K562 (cell line): ENCODE data around the gene SEC11A. TPM values are rescaled to one million over a fixed set of nuclear protein-coding genes. Genes with fewer than 3 reads are reported as not detected.

Experiments used
- CCAR2 ChIP-seq: fragments of 200-400 bp; formaldehyde crosslinking; IDR thresholded peaks from 2 replicates; pipeline ENCODE4 v1.6.1; 2017; ENCODE audit warnings: mild to moderate bottlenecking, low read depth, low read length
- CREB1 ChIP-seq, 2 experiments: sonication (generic) in 1 of 2; formaldehyde crosslinking in 1 of 2; IDR thresholded peaks; 2 replicates each; pipeline versions ENCODE4 v1.6.1 to v1.8.0; 2012 to 2022; ENCODE audit warnings: inconsistent platforms in 1 of 2, mild to moderate bottlenecking in 1 of 2, missing genetic modification reagents in 1 of 2, moderate library complexity in 1 of 2
- ETV5 ChIP-seq: sonication (generic); formaldehyde crosslinking; IDR thresholded peaks from 2 replicates; pipeline ENCODE4 v1.4.0; 2020; ENCODE audit warnings: low read depth, mild to moderate bottlenecking, missing genetic modification reagents
- MAFF ChIP-seq: IDR thresholded peaks from 2 replicates; pipeline ENCODE4 v1.6.1; 2012; ENCODE audit warnings: low read length, improper control_type of control experiment
- MYC ChIP-seq, 2 experiments: fragments of 250-450 bp in 1 of 2; sonication (Bioruptor Pico) in 1 of 2; IDR thresholded peaks; 2 replicates each; pipeline versions ENCODE4 v1.5.1 to v1.6.1; 2012 to 2021; ENCODE audit warnings: low read depth in 2 of 2, borderline replicate concordance in 1 of 2, improper control_type of control experiment in 1 of 2, low read length in 1 of 2, mild to moderate bottlenecking in 1 of 2, moderate library complexity in 1 of 2
- NONO ChIP-seq, 2 experiments: fragments of 200-400 bp in 1 of 2; fragments of 450-650 bp in 1 of 2; formaldehyde crosslinking in 1 of 2; IDR thresholded peaks; 2 replicates each; pipeline ENCODE4 v1.6.1; 2017; ENCODE audit warnings: low read depth in 2 of 2, mild to moderate bottlenecking in 2 of 2, moderate library complexity in 2 of 2, low read length in 1 of 2
- NR2C2 ChIP-seq, 2 experiments: fragments of 200-800 bp in 1 of 2; sonication (Bioruptor generic) in 1 of 2; sonication (generic) in 1 of 2; formaldehyde crosslinking in 1 of 2; IDR thresholded peaks; 2 replicates each; pipeline versions ENCODE4 v1.6.1 to v1.8.0; 2016 to 2022; ENCODE audit warnings: mild to moderate bottlenecking in 1 of 2, missing compliant biosample characterization in 1 of 2, missing genetic modification characterization in 1 of 2, missing genetic modification reagents in 1 of 2
- NR3C1 ChIP-seq: sonication (generic); formaldehyde crosslinking; IDR thresholded peaks from 2 replicates; pipeline ENCODE4 v1.8.1; 2022; ENCODE audit warnings: missing genetic modification reagents
- PTTG1 ChIP-seq: fragments of 450-650 bp; IDR thresholded peaks from 2 replicates; pipeline ENCODE4 v1.6.1; 2016; ENCODE audit warnings: low read depth, mild to moderate bottlenecking, missing genetic modification characterization, missing compliant biosample characterization
- RBBP5 ChIP-seq: fragments of 200-600 bp; sonication (generic); IDR thresholded peaks from 2 replicates; pipeline ENCODE4 v1.6.1; 2012; ENCODE audit warnings: borderline replicate concordance, mild to moderate bottlenecking, low read length, control low read depth, inconsistent platforms; ENCODE audit not compliant: insufficient read depth, poor library complexity, severe bottlenecking
- SMARCA4 ChIP-seq: fragments of 450-650 bp; IDR thresholded peaks from 2 replicates; pipeline ENCODE4 v1.6.1; 2016
- SUPT5H ChIP-seq: fragments of 450-650 bp; IDR thresholded peaks from 2 replicates; pipeline ENCODE4 v1.6.1; 2016
- TBP ChIP-seq: optimal IDR thresholded peaks from 2 replicates; pipeline ENCODE3; 2011; ENCODE audit warnings: low read depth, low read length, improper control_type of control experiment
- TEAD1 ChIP-seq, 2 experiments: fragments of 450-650 bp in 1 of 2; sonication (generic) in 1 of 2; formaldehyde crosslinking; IDR thresholded peaks; 2 replicates each; pipeline versions ENCODE4 v1.4.0 to v1.8.0; 2020 to 2022; ENCODE audit warnings: mild to moderate bottlenecking in 2 of 2, missing genetic modification reagents in 1 of 2
- ZBTB33 ChIP-seq: sonication (generic); formaldehyde crosslinking; IDR thresholded peaks from 2 replicates; pipeline ENCODE4 v1.8.1; 2023; ENCODE audit warnings: mild to moderate bottlenecking, missing genetic modification reagents
- ZFX ChIP-seq: sonication (generic); formaldehyde crosslinking; IDR thresholded peaks from 2 replicates; pipeline ENCODE4 v1.8.0; 2022; ENCODE audit warnings: mild to moderate bottlenecking, missing genetic modification reagents, moderate library complexity
- ZNF277 ChIP-seq: fragments of 250-450 bp; sonication (Bioruptor Pico); IDR thresholded peaks from 2 replicates; pipeline ENCODE4 v1.8.0; 2022; ENCODE audit warnings: inconsistent platforms, mild to moderate bottlenecking, moderate library complexity, borderline replicate concordance
- ZNF592 ChIP-seq: fragments of 450-650 bp; IDR thresholded peaks from 2 replicates; pipeline ENCODE4 v1.6.1; 2017; ENCODE audit warnings: antibody characterized with exemption, mild to moderate bottlenecking
- polyA plus RNA-seq, 8 experiments: library from polyadenylated mRNA; depleted of rRNA in 4 of 8; stranded (reverse) in 5 of 8; unstranded in 3 of 8; fragments of >200 nt; fragmentation: Nextera tagmentation in 2 of 8; fragmentation: Illumina TruSeq in 1 of 8; extraction: Ambion mirVana in 2 of 8; extraction: Trizol in 1 of 8; gene quantifications; 2 replicates each; pipeline versions ENCODE4 v1.2.1 to v1.2.3, GENCODE V29; 2011 to 2014; ENCODE audit warnings: inconsistent platforms in 1 of 8, missing spikeins in 1 of 8
- total RNA-seq, 7 experiments: library from RNA; depleted of rRNA in 6 of 7; stranded (reverse); fragments of >200 nt in 6 of 7; fragmentation: Illumina TruSeq in 2 of 7; extraction: Trizol in 2 of 7; gene quantifications; 2 replicates each; pipeline versions ENCODE4 v1.2.1 to v1.2.3, GENCODE V29; 2011 to 2021; ENCODE audit warnings: low replicate concordance in 1 of 7

SEC11A gene
- total and polyA plus RNA-seq, 9 of the 15 experiments (the other 6 are each of a cell fraction or from before 2014, with no cell fraction given): 175 to 310 (median 229) TPM

- TF ChIP-seq CREB1 (IDR thresholded peaks at IDR 0.05): no peak
- peak; percentile 52; the same call in 1 of the 2 replicates for TF ChIP-seq CREB1 (CRISPR knock-in tag; IDR thresholded peaks at IDR 0.05)
- no peak for TF ChIP-seq SMARCA4
- TF ChIP-seq MYC (IDR thresholded peaks at IDR 0.05; ENCODE audit: low read depth, low read length): peak; percentile 56; the same call in 1 of the 2 replicates
- no peak for TF ChIP-seq MYC (CRISPR knock-in tag; IDR thresholded peaks at IDR 0.05; ENCODE audit: borderline replicate concordance, low read depth)
- peak; percentile 62 for TF ChIP-seq ETV5 (CRISPR knock-in tag)
- TF ChIP-seq TEAD1 (CRISPR knock-in tag; IDR thresholded peaks at IDR 0.05): peak in 1 of 2 experiments; percentile 89; a peak in 1 of 4 replicates
- TF ChIP-seq ZFX (CRISPR knock-in tag): peak; percentile 94
- no peak for TF ChIP-seq ZNF277
- peak; percentile 53 for TF ChIP-seq TBP
- peak; percentile 57 for TF ChIP-seq RBBP5
- no peak for TF ChIP-seq CCAR2
- no peak for TF ChIP-seq PTTG1 (tag)
- TF ChIP-seq NONO (IDR thresholded peaks at IDR 0.05; ENCODE audit: low read depth in 2 of 2, low read length in 1 of 2): peak in 1 of 2 experiments; percentile 65; a peak in 1 of 4 replicates
- TF ChIP-seq NR2C2 (CRISPR knock-in tag; IDR thresholded peaks at IDR 0.05): peak; percentile 50; the same call in 1 of the 2 replicates
- no peak; the same call in 1 of the 2 replicates for TF ChIP-seq NR2C2 (tag; IDR thresholded peaks at IDR 0.05)
- TF ChIP-seq ZBTB33: peak; percentile 67; the same call in 1 of the 2 replicates
- TF ChIP-seq SUPT5H: peak; percentile 74
- peak; percentile 82; the same call in 1 of the 2 replicates for TF ChIP-seq MAFF
- TF ChIP-seq NR3C1 (CRISPR knock-in tag): no peak
- 0 out of 2 replicates have a peak, but pooled peaks have one; percentile 12 for TF ChIP-seq ZNF592
Observed at GRCh38 chr15:84653910-84654688, 61.8 kb downstream of the SEC11A start, which contains the start of gene WDR73 (continued).
